ENCODE measurements around the gene POC1A. TPM values are rescaled to one million over a fixed set of nuclear protein-coding genes. Genes with fewer than 3 reads are reported as not detected.

POC1A gene
- total RNA-seq, 1 donor from 2014 or later, result 9.4 TPM

GRCh38 chr3:52132930-52133329 is 21.3 kb downstream of the POC1A start:
- H3K36me3 Mint-ChIP-seq, result peaks cover 2% of the 10 kb centered on the region
- H3K4me3 Mint-ChIP-seq, result no peak overlapping the region
- peaks cover 6% of the 10 kb centered on the region for H3K4me1 Mint-ChIP-seq
- no peak overlapping the region for H3K27ac Mint-ChIP-seq
- TF ChIP-seq, protein P1, sequence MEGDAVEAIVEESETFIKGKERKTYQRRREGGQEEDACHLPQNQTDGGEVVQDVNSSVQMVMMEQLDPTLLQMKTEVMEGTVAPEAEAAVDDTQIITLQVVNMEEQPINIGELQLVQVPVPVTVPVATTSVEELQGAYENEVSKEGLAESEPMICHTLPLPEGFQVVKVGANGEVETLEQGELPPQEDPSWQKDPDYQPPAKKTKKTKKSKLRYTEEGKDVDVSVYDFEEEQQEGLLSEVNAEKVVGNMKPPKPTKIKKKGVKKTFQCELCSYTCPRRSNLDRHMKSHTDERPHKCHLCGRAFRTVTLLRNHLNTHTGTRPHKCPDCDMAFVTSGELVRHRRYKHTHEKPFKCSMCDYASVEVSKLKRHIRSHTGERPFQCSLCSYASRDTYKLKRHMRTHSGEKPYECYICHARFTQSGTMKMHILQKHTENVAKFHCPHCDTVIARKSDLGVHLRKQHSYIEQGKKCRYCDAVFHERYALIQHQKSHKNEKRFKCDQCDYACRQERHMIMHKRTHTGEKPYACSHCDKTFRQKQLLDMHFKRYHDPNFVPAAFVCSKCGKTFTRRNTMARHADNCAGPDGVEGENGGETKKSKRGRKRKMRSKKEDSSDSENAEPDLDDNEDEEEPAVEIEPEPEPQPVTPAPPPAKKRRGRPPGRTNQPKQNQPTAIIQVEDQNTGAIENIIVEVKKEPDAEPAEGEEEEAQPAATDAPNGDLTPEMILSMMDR (IDR thresholded peaks at IDR 0.05; ENCODE audit: unreplicated experiment), result no peak
- no peak for DNase-seq (ENCODE audit: low spot score in 2 of 2, unreplicated experiment in 2 of 2)
- H3K27me3 Mint-ChIP-seq (ENCODE audit: low read depth), result no peaks in the 10 kb centered on the region
- H3K9me3 Mint-ChIP-seq, result no peaks in the 10 kb centered on the region

DNA sequence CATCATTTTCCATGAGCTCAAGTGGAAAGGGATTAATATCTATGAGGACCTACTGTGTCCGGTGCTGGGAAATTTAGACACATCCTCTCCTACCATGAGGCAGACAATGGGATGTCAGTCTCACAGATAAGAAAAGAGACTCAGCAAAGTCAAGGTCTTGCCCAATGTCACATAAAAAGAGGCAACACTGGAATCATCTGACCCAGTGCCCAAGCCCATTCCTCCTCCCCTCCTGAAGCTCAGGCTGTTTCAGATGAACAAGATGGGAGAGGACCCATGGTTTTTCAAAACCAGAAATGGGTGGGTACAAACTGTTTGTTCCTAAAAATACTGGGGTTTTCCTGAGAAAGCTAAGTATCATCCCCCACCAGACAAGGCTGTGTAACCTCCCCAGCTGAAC is 22.2 kb downstream of the POC1A start:
- Mint-ChIP-seq H3K27me3 (ENCODE audit: low read depth) (no peaks in the 10 kb centered on the region), H3K4me1 (peaks cover 8% of the 10 kb centered on the region), H3K4me3 (no peak overlapping the region), H3K36me3 (peaks cover 2% of the 10 kb centered on the region), H3K27ac (no peak overlapping the region), H3K9me3 (no peaks in the 10 kb centered on the region)
- no peak for DNase-seq (ENCODE audit: low spot score in 2 of 2, unreplicated experiment in 2 of 2)
- TF ChIP-seq, protein P1 (IDR thresholded peaks at IDR 0.05; ENCODE audit: unreplicated experiment), result no peak

- H3K4me3 Mint-ChIP-seq, result no peak overlapping the region
- H3K36me3 Mint-ChIP-seq, result peaks cover 2% of the 10 kb centered on the region
- H3K27ac Mint-ChIP-seq, result no peak overlapping the region
- TF ChIP-seq, protein P1 (IDR thresholded peaks at IDR 0.05; ENCODE audit: unreplicated experiment), result no peak
- H3K9me3 Mint-ChIP-seq, result no peaks in the 10 kb centered on the region
- peaks cover 8% of the 10 kb centered on the region for H3K4me1 Mint-ChIP-seq
- no peaks in the 10 kb centered on the region for H3K27me3 Mint-ChIP-seq (ENCODE audit: low read depth)
- no peak for DNase-seq (ENCODE audit: low spot score in 2 of 2, unreplicated experiment in 2 of 2)
Measured at GRCh38 chr3:52130966-52131622, 23.1 kb downstream of the POC1A start.

GRCh38 chr3:52128118-52128683 is 26.0 kb downstream of the POC1A start:
- DNase-seq (ENCODE audit: low spot score in 2 of 2, unreplicated experiment in 2 of 2), result no peak
- H3K27ac Mint-ChIP-seq, result peak overlapping the region; percentile 87
- H3K27me3 Mint-ChIP-seq (ENCODE audit: low read depth), result no peaks in the 10 kb centered on the region
- H3K9me3 Mint-ChIP-seq, result no peaks in the 10 kb centered on the region
- H3K4me3 Mint-ChIP-seq, result no peak overlapping the region
- no peaks in the 10 kb centered on the region for H3K36me3 Mint-ChIP-seq
- TF ChIP-seq, protein P1 (IDR thresholded peaks at IDR 0.05; ENCODE audit: unreplicated experiment), result no peak
- H3K4me1 Mint-ChIP-seq, result peaks cover 8% of the 10 kb centered on the region

GRCh38 chr3:52126500-52126899 is 27.7 kb downstream of the POC1A start:
- DNase-seq (ENCODE audit: low spot score in 2 of 2, unreplicated experiment in 2 of 2), result no peak
- H3K27me3 Mint-ChIP-seq (ENCODE audit: low read depth), result no peaks in the 10 kb centered on the region
- H3K27ac Mint-ChIP-seq, result no peak overlapping the region
- H3K4me1 Mint-ChIP-seq, result peaks cover 8% of the 10 kb centered on the region
- TF ChIP-seq, protein P1 (IDR thresholded peaks at IDR 0.05; ENCODE audit: unreplicated experiment), result no peak
- no peaks in the 10 kb centered on the region for H3K9me3 Mint-ChIP-seq
- H3K4me3 Mint-ChIP-seq, result no peak overlapping the region
- H3K36me3 Mint-ChIP-seq, result no peaks in the 10 kb centered on the region

Measured in mesothelial cell of epicardium (in vitro differentiated cells).